Measurements from ENCODE around the gene GATA5.

GRCh38 chr20:62495749-62496567 is 20.2 kb upstream of the GATA5 start:
- no peak for TF ChIP-seq CTCF (IDR thresholded peaks at IDR 0.05)
- TF ChIP-seq POLR2A (IDR thresholded peaks at IDR 0.05): no peak
- no peak for TF ChIP-seq POLR2AphosphoS5 (IDR thresholded peaks at IDR 0.05)
- no peak for TF ChIP-seq EP300 (IDR thresholded peaks at IDR 0.05)

Measured in stomach (tissue), 4 donors.